BJ (cell line): ENCODE data around the gene GRM5. TPM values are rescaled to one million over a fixed set of nuclear protein-coding genes. Genes with fewer than 3 reads are reported as not detected.

Source experiments
- CTCF ChIA-PET: fragments of 350-600 bp; formaldehyde crosslinking; extraction: SDS; loops from one replicate; lab custom pipeline; 2021; ENCODE audit warnings: antibody characterized with exemption, inconsistent platforms; lab: Yijun Ruan, JAX
- POLR2A ChIA-PET: fragments of 300-600 bp; sonication (Branson Sonifier 250); formaldehyde crosslinking; extraction: SDS; loops from one replicate; lab custom pipeline; 2021; ENCODE audit warnings: antibody characterized with exemption; lab: Charles Lee
- DNase-seq: peaks from one replicate; pipeline ENCODE4 v3.0.0-alpha.2; 2011; ENCODE audit warnings: low read depth
- H3K27me3 ChIP-seq: 2 replicates; pipeline ENCODE4 v1.6.0; 2011; ENCODE audit warnings: low read length; ENCODE audit not compliant: control insufficient read depth, insufficient read depth
- H3K36me3 ChIP-seq: 2 replicates; pipeline ENCODE4 v1.5.1; 2011; ENCODE audit warnings: low read length; ENCODE audit not compliant: control insufficient read depth, insufficient read depth
- H3K4me3 ChIP-seq: 2 replicates; pipeline ENCODE4 v1.5.1; 2011; ENCODE audit warnings: low read depth, mild to moderate bottlenecking, control low read depth, low read length
- CTCF ChIP-seq: IDR thresholded peaks from 2 replicates; pipeline ENCODE4 v1.5.1; 2011; ENCODE audit warnings: low read depth, mild to moderate bottlenecking, control low read depth, inconsistent platforms, low read length, moderate library complexity; ENCODE audit not compliant: insufficient read depth
- polyA plus RNA-seq: library from polyadenylated mRNA; depleted of rRNA; stranded (reverse); fragments of >200 nt; gene quantifications from 2 replicates; pipeline ENCODE4 v1.2.3, GENCODE V29; 2011; rRNA removed
- small RNA-seq: library from RNA; depleted of rRNA; stranded (forward); fragments of <200 nt; gene quantifications from one replicate; pipeline ENCODE3, GENCODE V24; 2012; ENCODE audit warnings: low replicate concordance, low read depth; ENCODE audit not compliant: insufficient read length

The GRM5 gene
- polyA plus RNA-seq, 1 experiment: not detected

- CTCF ChIA-PET: no interaction called here
- POLR2A ChIA-PET: no interaction called here
- Histone ChIP-seq H3K27me3 (no peaks in the 10 kb centered on the region), H3K4me3 (no peak overlapping the region), H3K36me3 (no peaks in the 10 kb centered on the region)
- no peak for DNase-seq
- no peak for TF ChIP-seq CTCF
Measured at GRCh38 chr11:88454881-88455280, 610.9 kb downstream of the GRM5 start.

Small RNA genes lying within 50 kb of the gene (small RNA-seq; reads per million reads assigned to genes)
- not detected for gene RNU6-16P

Other genes starting within 250 kb of the GRM5 start
- not detected in 2 replicates for gene TYR, start 111.9 kb upstream of the GRM5 start, polyA plus RNA-seq